Naive thymus-derived CD4-positive, alpha-beta T cell (primary cell): ENCODE data around the gene NXN. TPM values are rescaled to one million over a fixed set of nuclear protein-coding genes. Genes with fewer than 3 reads are reported as not detected.
A peak's percentile ranks its signal among the peaks of the same experiment; 100 is the strongest.

Experiments used
- ATAC-seq: fragments of 150-1000 bp; cut with Tn5 transposase; 2 replicates; pipeline ENCODE4 v1.10.0; 2021; ENCODE audit warnings: mild to moderate bottlenecking, moderate library complexity
- CTCF ChIA-PET: fragments of 350-600 bp; sonication (Branson Sonifier 250); formaldehyde crosslinking; loops from one replicate; lab custom pipeline; 2021; ENCODE audit warnings: antibody characterized with exemption; lab: Charles Lee
- POLR2A ChIA-PET: fragments of 350-600 bp; sonication (Branson Sonifier 250); formaldehyde crosslinking; loops from one replicate; lab custom pipeline; 2021; ENCODE audit warnings: antibody characterized with exemption, inconsistent platforms; lab: Charles Lee
- DNase-seq, 9 donors: peaks; one replicate each; pipeline versions ENCODE4 v3.0.0 to v3.0.0-alpha.2; 2020 to 2022; ENCODE audit warnings: mixed read lengths in 1 of 9
- H3K27ac ChIP-seq: one replicate; pipeline ENCODE4 v1.7.0; 2013; ENCODE audit warnings: mild to moderate bottlenecking, low read depth, low read length, moderate library complexity
- H3K27me3 ChIP-seq, 2 donors: one replicate each; pipeline ENCODE4 v1.7.0; 2013; ENCODE audit warnings: low read length in 2 of 2, mild to moderate bottlenecking in 2 of 2, moderate library complexity in 2 of 2; ENCODE audit not compliant: control insufficient read depth in 2 of 2, insufficient read depth in 2 of 2
- H3K36me3 ChIP-seq, 3 experiments: 1 replicate in 2 of 3; 2 replicates in 1 of 3; pipeline ENCODE4 v1.7.0; 2013; ENCODE audit warnings: low read length in 3 of 3, mild to moderate bottlenecking in 3 of 3, moderate library complexity in 1 of 3; ENCODE audit not compliant: insufficient read depth in 3 of 3, control insufficient read depth in 2 of 3
- H3K4me1 ChIP-seq, 2 donors: one replicate each; pipeline ENCODE4 v1.7.0; 2013; ENCODE audit warnings: low read length in 2 of 2, mild to moderate bottlenecking in 2 of 2, moderate library complexity in 1 of 2; ENCODE audit not compliant: control insufficient read depth in 2 of 2, insufficient read depth in 2 of 2
- H3K4me3 ChIP-seq: 2 replicates; pipeline ENCODE4 v1.7.0; 2013; ENCODE audit warnings: mild to moderate bottlenecking, low read length
- H3K9me3 ChIP-seq, 3 experiments: 1 replicate in 2 of 3; 2 replicates in 1 of 3; pipeline ENCODE4 v1.7.0; 2013; ENCODE audit warnings: low read length in 3 of 3; ENCODE audit not compliant: control insufficient read depth in 2 of 3
- H3K27ac Mint-ChIP-seq, 9 donors: one replicate each; pipeline ENCODE4 v1.8.0; 2020 to 2022; ENCODE audit warnings: mixed read lengths in 9 of 9, mild to moderate bottlenecking in 8 of 9, moderate library complexity in 5 of 9, inconsistent platforms in 2 of 9
- H3K27me3 Mint-ChIP-seq, 5 donors: one replicate each; pipeline ENCODE4 v1.8.0; 2021 to 2022; ENCODE audit warnings: mixed read lengths in 5 of 5, mild to moderate bottlenecking in 1 of 5
- H3K36me3 Mint-ChIP-seq, 5 donors: one replicate each; pipeline ENCODE4 v1.8.0; 2020 to 2022; ENCODE audit warnings: mixed read lengths in 5 of 5, mild to moderate bottlenecking in 3 of 5, inconsistent platforms in 1 of 5
- H3K4me1 Mint-ChIP-seq, 7 donors: one replicate each; pipeline ENCODE4 v1.8.0; 2020 to 2022; ENCODE audit warnings: mixed read lengths in 7 of 7, mild to moderate bottlenecking in 3 of 7, inconsistent platforms in 1 of 7
- H3K4me3 Mint-ChIP-seq, 10 donors: one replicate each; pipeline ENCODE4 v1.8.0; 2020 to 2022; ENCODE audit warnings: mild to moderate bottlenecking in 10 of 10, mixed read lengths in 10 of 10, moderate library complexity in 6 of 10, inconsistent platforms in 2 of 10
- H3K9me3 Mint-ChIP-seq, 11 donors: one replicate each; pipeline ENCODE4 v1.8.0; 2020 to 2022; ENCODE audit warnings: mixed read lengths in 11 of 11, mild to moderate bottlenecking in 4 of 11, inconsistent platforms in 1 of 11, moderate library complexity in 1 of 11
- intact Hi-C, 2 donors: fragments of 100-400 bp; cut with micrococcal nuclease; formaldehyde crosslinking; loops; one replicate each; pipeline ENCODE4 v1.15.1; 2023
- polyA plus RNA-seq, 2 donors: library from polyadenylated mRNA; unstranded; fragments of 300-500 nt; fragmentation: Illumina TruSeq; gene quantifications; one replicate each; pipeline ENCODE4 v1.2.3, GENCODE V29; 2021
- total RNA-seq, 6 experiments: library from RNA in 5 of 6; stranded (reverse) in 5 of 6; gene quantifications; 1 replicate in 5 of 6; 2 replicates in 1 of 6; pipeline ENCODE4 v1.2.3 and lab custom pipeline; 2021 to 2026

The NXN gene
- total and polyA plus RNA-seq, 7 experiments from 2014 or later, result 0.10 to 0.84 (median 0.30) TPM; not detected in 2

DNA sequence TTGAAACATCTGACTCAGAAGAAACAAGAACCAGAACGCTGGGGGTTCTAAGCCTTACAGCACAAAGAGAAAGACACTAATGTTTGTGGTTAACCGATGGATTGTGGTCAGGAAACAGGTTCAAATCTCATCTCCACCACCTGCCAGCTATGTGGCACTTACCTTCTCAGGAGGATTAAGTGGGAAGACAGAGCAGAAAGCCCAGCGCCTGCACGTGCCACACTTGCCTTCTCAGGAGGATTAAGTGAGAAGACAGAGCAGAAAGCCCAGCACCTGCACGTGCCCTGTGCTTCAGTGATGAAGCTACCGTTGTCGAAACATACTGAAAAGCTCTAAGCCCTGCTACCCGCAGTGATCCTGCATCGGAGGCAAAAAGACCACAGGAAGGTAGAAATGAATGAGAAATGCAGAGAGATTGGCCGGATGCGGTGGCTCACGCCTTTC, 90.6 kb downstream of the NXN start:
- ATAC-seq, result no peak
- intact Hi-C loops, result no loop called here
- CTCF ChIA-PET, result no interaction called here

DNA sequence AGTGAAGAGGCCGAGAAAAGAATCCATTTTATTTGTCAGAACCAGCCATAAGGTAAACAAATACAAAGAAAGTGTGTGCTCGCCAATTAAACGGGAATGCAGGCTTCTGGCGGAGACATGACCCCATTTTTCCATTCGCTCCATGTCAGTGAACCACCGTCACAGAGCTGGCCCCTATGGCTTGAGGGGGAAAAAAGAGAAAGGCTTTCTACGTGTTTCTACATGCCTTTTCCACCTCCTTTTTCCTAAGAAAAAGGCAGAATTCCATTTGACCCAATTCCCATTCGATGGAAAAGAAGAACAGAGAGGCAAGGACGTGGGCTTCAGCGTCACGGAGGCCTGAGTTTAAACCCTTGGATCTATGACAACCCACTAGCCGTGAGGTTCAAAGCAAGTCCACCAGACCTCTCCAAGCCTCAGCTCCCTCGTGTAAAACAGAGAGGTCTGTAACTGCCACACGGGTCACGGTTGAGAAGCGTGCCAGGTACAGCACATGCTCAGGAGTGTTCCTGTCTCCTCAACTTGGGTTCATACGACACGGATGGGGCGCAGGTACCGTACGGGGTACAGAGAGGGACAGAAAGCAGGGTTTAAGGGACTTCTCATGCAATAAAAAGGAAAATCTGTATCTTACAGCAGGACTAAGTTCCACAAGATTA, 91.9 kb downstream of the NXN start:
- no peaks in the 10 kb centered on the region for H3K27me3 ChIP-seq
- H3K36me3 ChIP-seq, result no peaks in the 10 kb centered on the region
- Mint-ChIP-seq H3K27me3 (peaks cover 16 to 43% (median 37%) of the 10 kb centered on the region in 5 donors), H3K36me3 (no peaks in the 10 kb centered on the region), H3K4me3 (no peak overlapping the region), H3K27ac (no peak overlapping the region), H3K9me3 (no peaks in the 10 kb centered on the region), H3K4me1 (peaks cover 0 to 12% (median 0%) of the 10 kb centered on the region in 7 donors)
- CTCF ChIA-PET, result interaction anchor here (0.7 kb wide), 1 partner anchor 453 kb away, joined by 3 read pairs; no protein-coding TSS in a partner anchor
- DNase-seq (no peak), ATAC-seq (no peak)
- peaks cover 0 to 12% of the 10 kb centered on the region in 2 donors for H3K4me1 ChIP-seq
- no peaks in the 10 kb centered on the region for H3K9me3 ChIP-seq
- intact Hi-C loops, result no loop called here
- H3K4me3 ChIP-seq, result no peak overlapping the region
- POLR2A ChIA-PET, result no interaction called here
- no peak overlapping the region for H3K27ac ChIP-seq

More for the DNA sequence above, 90.6 kb downstream of the NXN start:
- no peaks in the 10 kb centered on the region for H3K36me3 Mint-ChIP-seq
- Histone ChIP-seq H3K27ac (no peak overlapping the region), H3K4me1 (peaks cover 0 to 12% of the 10 kb centered on the region in 2 donors), H3K36me3 (no peaks in the 10 kb centered on the region), H3K4me3 (no peak overlapping the region), H3K27me3 (no peaks in the 10 kb centered on the region), H3K9me3 (no peaks in the 10 kb centered on the region)
- H3K4me1 Mint-ChIP-seq, result peaks cover 0 to 12% (median 0%) of the 10 kb centered on the region in 7 donors
- H3K9me3 Mint-ChIP-seq, result no peaks in the 10 kb centered on the region
- DNase-seq, result peak in 1 of 9 donors; percentile 3
- no peak overlapping the region for H3K4me3 Mint-ChIP-seq
- H3K27ac Mint-ChIP-seq, result peak overlapping the region in 1 of 9 donors; percentile 75
- H3K27me3 Mint-ChIP-seq, result peaks cover 16 to 43% (median 37%) of the 10 kb centered on the region in 5 donors
- POLR2A ChIA-PET, result no interaction called here

DNA sequence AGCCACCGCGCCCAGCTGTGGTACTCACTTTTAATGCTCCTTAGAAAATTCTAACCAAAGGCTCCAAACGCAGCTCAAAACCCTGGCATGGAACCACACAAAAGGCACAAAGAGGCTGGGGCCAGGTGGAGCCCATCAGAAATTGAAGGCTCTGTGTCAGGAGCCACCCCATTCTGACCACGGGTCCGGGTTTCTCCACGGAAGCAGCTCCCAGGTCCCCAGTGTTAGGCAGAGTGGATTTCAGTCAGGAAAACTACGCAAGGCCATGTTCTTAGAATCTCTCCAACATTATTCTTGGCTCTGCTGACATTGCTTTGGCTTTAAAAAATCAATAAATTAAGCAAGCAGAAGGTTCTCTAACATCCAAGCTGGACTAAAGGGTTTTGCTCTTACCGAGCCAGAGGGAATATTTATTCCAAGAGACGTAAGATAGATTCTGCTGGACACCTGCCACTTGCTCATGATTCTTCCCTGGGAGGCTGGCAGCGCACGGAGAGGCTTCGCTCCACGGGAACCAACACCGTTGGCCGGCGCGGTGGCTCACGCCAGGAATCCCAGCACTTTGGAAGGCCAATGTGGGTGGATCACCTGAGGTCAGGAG, 93.5 kb downstream of the NXN start:
- H3K36me3 ChIP-seq, result no peaks in the 10 kb centered on the region
- Mint-ChIP-seq H3K27ac (no peak overlapping the region), H3K4me1 (peaks cover 0 to 12% (median 0%) of the 10 kb centered on the region in 7 donors), H3K36me3 (no peaks in the 10 kb centered on the region), H3K27me3 (peaks cover 16 to 45% (median 33%) of the 10 kb centered on the region in 5 donors), H3K4me3 (no peak overlapping the region), H3K9me3 (no peaks in the 10 kb centered on the region)
- no peak for DNase-seq
- ChIA-PET CTCF (interaction anchor here (0.6 kb wide), 1 partner anchor 91 kb away, joined by 5 read pairs; no protein-coding TSS in a partner anchor), POLR2A (no interaction called here)
- H3K27ac ChIP-seq, result no peak overlapping the region
- no peaks in the 10 kb centered on the region for H3K9me3 ChIP-seq
- peaks cover 0 to 12% of the 10 kb centered on the region in 2 donors for H3K4me1 ChIP-seq
- H3K4me3 ChIP-seq, result no peak overlapping the region
- no peaks in the 10 kb centered on the region for H3K27me3 ChIP-seq
- intact Hi-C loops, result no loop called here
- ATAC-seq, result no peak

DNA sequence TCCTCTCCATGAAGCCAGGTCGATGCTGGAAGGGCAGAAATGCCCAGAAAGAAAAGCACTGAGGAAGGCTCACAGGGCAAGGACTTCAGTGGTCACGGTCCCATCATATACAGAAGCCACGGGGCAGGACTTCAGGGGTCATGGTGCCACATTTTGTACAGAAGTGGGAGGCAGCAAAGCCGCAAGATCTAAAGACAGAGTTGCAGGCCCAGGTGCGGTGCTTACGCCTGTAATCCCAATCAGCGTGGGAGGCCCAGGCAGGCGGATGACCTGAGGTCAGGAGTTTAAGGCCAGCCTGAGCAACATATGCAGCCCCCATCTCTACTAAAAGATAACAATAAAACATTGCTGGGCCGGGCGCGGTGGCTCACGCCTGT, 96.0 kb downstream of the NXN start:
- ATAC-seq, result no peak
- no peak overlapping the region for H3K27ac ChIP-seq
- CTCF ChIA-PET, result interaction anchor here (1.3 kb wide), 1 partner anchor 113 kb away, joined by 4 read pairs; the partner anchor contains the start of gene TIMM22
- H3K9me3 Mint-ChIP-seq, result no peaks in the 10 kb centered on the region
- H3K36me3 ChIP-seq, result no peaks in the 10 kb centered on the region
- no peak for DNase-seq
- intact Hi-C loops, result no loop called here
- H3K27me3 Mint-ChIP-seq, result peaks cover 5 to 36% (median 19%) of the 10 kb centered on the region in 5 donors
- no peak overlapping the region for H3K4me3 ChIP-seq
- H3K27me3 ChIP-seq, result no peaks in the 10 kb centered on the region
- H3K4me1 Mint-ChIP-seq, result peaks cover 4 to 6% (median 4%) of the 10 kb centered on the region in 7 donors
- no peaks in the 10 kb centered on the region for H3K9me3 ChIP-seq
- H3K4me3 Mint-ChIP-seq, result no peak overlapping the region
- POLR2A ChIA-PET, result no interaction called here
- H3K27ac Mint-ChIP-seq, result no peak overlapping the region
- H3K36me3 Mint-ChIP-seq, result no peaks in the 10 kb centered on the region
- peaks cover 3 to 4% of the 10 kb centered on the region in 2 donors for H3K4me1 ChIP-seq

- CTCF ChIA-PET, result interaction anchor here (1.3 kb wide), 1 partner anchor 114 kb away, joined by 4 read pairs; the partner anchor contains the start of gene TIMM22
- Histone ChIP-seq H3K9me3 (no peaks in the 10 kb centered on the region), H3K4me1 (peaks cover 0 to 3% of the 10 kb centered on the region in 2 donors), H3K27me3 (no peaks in the 10 kb centered on the region), H3K4me3 (no peak overlapping the region), H3K27ac (no peak overlapping the region), H3K36me3 (no peaks in the 10 kb centered on the region)
- Mint-ChIP-seq H3K4me1 (peaks cover 2 to 6% (median 4%) of the 10 kb centered on the region in 7 donors), H3K27ac (no peak overlapping the region), H3K9me3 (no peaks in the 10 kb centered on the region), H3K27me3 (peaks cover 2 to 33% (median 20%) of the 10 kb centered on the region in 5 donors), H3K36me3 (no peaks in the 10 kb centered on the region), H3K4me3 (no peak overlapping the region)
- no peak for ATAC-seq
- intact Hi-C loops, result no loop called here
- no peak for DNase-seq
- POLR2A ChIA-PET, result no interaction called here
These were observed 96.6 kb downstream of the NXN start for GRCh38 chr17:882827-883585.

DNA sequence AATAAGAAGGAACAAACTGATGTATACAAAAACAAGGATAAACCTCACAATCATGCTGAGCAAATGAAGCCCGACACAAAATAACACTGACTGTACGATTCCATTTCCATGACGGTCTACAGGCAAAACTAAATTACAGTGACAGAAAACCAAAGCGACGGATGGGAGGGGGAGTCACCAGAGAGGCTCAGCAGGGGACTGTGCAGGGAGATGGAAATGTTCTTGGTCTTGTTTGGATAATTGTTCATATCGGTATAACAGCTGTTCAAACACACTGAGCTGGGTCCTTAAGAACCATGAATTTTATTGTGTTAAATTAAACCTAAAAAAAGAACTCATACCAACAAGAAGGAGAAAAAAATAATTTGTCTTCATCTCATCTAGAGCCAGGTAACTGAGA, 97.8 kb downstream of the NXN start:
- peaks cover 2 to 6% (median 4%) of the 10 kb centered on the region in 7 donors for H3K4me1 Mint-ChIP-seq
- peaks cover 2 to 36% (median 20%) of the 10 kb centered on the region in 5 donors for H3K27me3 Mint-ChIP-seq
- ChIA-PET POLR2A (no interaction called here), CTCF (no interaction called here)
- Histone ChIP-seq H3K4me3 (no peak overlapping the region), H3K4me1 (peaks cover 0 to 3% of the 10 kb centered on the region in 2 donors), H3K36me3 (no peaks in the 10 kb centered on the region), H3K9me3 (no peaks in the 10 kb centered on the region), H3K27ac (no peak overlapping the region), H3K27me3 (no peaks in the 10 kb centered on the region)
- H3K9me3 Mint-ChIP-seq, result no peaks in the 10 kb centered on the region
- no peak overlapping the region for H3K4me3 Mint-ChIP-seq
- intact Hi-C loops, result no loop called here
- ATAC-seq (no peak), DNase-seq (no peak)
- no peak overlapping the region for H3K27ac Mint-ChIP-seq
- no peaks in the 10 kb centered on the region for H3K36me3 Mint-ChIP-seq
